Measurements from ENCODE around the gene CMTM3. TPM values are rescaled to one million over a fixed set of nuclear protein-coding genes. Genes with fewer than 3 reads are reported as not detected.
A peak's percentile ranks its signal among the peaks of the same experiment; 100 is the strongest.

Gene CMTM3
- total and polyA plus RNA-seq, 10 donors, result 16.2 to 53.1 (median 39.1) TPM

GRCh38 chr16:66587881-66588600 is 16.5 kb upstream of the CMTM3 start:
- 41 to 57% (median 47%) methylated on average over 7 of the region's 7 CpGs for WGBS, 5 donors
- Histone ChIP-seq H3K9me3 (no peaks in the 10 kb centered on the region), H3K4me1 (peaks cover 0 to 64% (median 45%) of the 10 kb centered on the region in 6 donors), H3K27ac (peak overlapping the region in 5 of 8 donors; percentile 23 to 86 (median 69)), H3K4me3 (peak overlapping the region in 4 of 8 donors; percentile 8 to 29 (median 21)), H3K27me3 (replicated peaks in 1 of 7) (no peaks in the 10 kb centered on the region), H3K36me3 (no peaks in the 10 kb centered on the region)
- TF ChIP-seq POLR2A (IDR thresholded peaks at IDR 0.05), result no peak
- no peak for TF ChIP-seq POLR2AphosphoS5 (IDR thresholded peaks at IDR 0.05)
- TF ChIP-seq, protein P1, sequence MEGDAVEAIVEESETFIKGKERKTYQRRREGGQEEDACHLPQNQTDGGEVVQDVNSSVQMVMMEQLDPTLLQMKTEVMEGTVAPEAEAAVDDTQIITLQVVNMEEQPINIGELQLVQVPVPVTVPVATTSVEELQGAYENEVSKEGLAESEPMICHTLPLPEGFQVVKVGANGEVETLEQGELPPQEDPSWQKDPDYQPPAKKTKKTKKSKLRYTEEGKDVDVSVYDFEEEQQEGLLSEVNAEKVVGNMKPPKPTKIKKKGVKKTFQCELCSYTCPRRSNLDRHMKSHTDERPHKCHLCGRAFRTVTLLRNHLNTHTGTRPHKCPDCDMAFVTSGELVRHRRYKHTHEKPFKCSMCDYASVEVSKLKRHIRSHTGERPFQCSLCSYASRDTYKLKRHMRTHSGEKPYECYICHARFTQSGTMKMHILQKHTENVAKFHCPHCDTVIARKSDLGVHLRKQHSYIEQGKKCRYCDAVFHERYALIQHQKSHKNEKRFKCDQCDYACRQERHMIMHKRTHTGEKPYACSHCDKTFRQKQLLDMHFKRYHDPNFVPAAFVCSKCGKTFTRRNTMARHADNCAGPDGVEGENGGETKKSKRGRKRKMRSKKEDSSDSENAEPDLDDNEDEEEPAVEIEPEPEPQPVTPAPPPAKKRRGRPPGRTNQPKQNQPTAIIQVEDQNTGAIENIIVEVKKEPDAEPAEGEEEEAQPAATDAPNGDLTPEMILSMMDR (IDR thresholded peaks at IDR 0.05 in 8 of 11, conservative IDR thresholded peaks at IDR 0.05 in 3 of 11), result no peak
- DNase-seq, result no peak
- intact Hi-C loops (cut with DNase I; ENCODE audit: low total_unique reads), result no loop called here

- Histone ChIP-seq H3K4me3 (peak overlapping the region in 2 of 8 donors; percentile 5 to 16), H3K27me3 (replicated peaks in 1 of 7) (no peaks in the 10 kb centered on the region), H3K36me3 (no peaks in the 10 kb centered on the region), H3K27ac (peak overlapping the region in 3 of 8 donors; percentile 40 to 86 (median 75)), H3K4me1 (peaks cover 0 to 64% (median 45%) of the 10 kb centered on the region in 6 donors), H3K9me3 (peaks cover 0 to 4% (median 0%) of the 10 kb centered on the region in 8 donors)
- intact Hi-C loops (cut with DNase I; ENCODE audit: low total_unique reads), result no loop called here
- DNase-seq, result peak; percentile 92
- TF ChIP-seq, protein P1 (IDR thresholded peaks at IDR 0.05 in 8 of 11, conservative IDR thresholded peaks at IDR 0.05 in 3 of 11), result peak; percentile 56 to 86 (median 79)
- TF ChIP-seq POLR2A (IDR thresholded peaks at IDR 0.05) (no peak), POLR2AphosphoS5 (IDR thresholded peaks at IDR 0.05) (no peak)
- WGBS, 5 donors, result 74 to 85% (median 78%) methylated on average over 8 of the region's 8 CpGs
Observed at GRCh38 chr16:66588981-66589713, 15.4 kb upstream of the CMTM3 start.

- no peak for DNase-seq
- H3K27me3 ChIP-seq (replicated peaks in 1 of 7), result no peaks in the 10 kb centered on the region
- 13 to 44% (median 39%) methylated on average over 8 of the region's 8 CpGs for WGBS, 5 donors
- H3K4me3 ChIP-seq, result peak overlapping the region in 4 of 8 donors; percentile 7 to 40 (median 18)
- TF ChIP-seq POLR2AphosphoS5 (IDR thresholded peaks at IDR 0.05), result no peak
- TF ChIP-seq, protein P1 (IDR thresholded peaks at IDR 0.05 in 8 of 11, conservative IDR thresholded peaks at IDR 0.05 in 3 of 11), result peak in 2 of 11 experiments; percentile 9 to 20
- no peak for TF ChIP-seq POLR2A (IDR thresholded peaks at IDR 0.05)
- peaks cover 0 to 5% (median 0%) of the 10 kb centered on the region in 8 donors for H3K9me3 ChIP-seq
- intact Hi-C loops (cut with DNase I; ENCODE audit: low total_unique reads), result loop anchor here (10.0 kb wide), 1 partner anchor 116 kb away; no protein-coding TSS in a partner anchor
- H3K27ac ChIP-seq, result peak overlapping the region in 3 of 8 donors; percentile 47 to 86 (median 75)
- H3K36me3 ChIP-seq, result no peaks in the 10 kb centered on the region
- peaks cover 0 to 69% (median 45%) of the 10 kb centered on the region in 6 donors for H3K4me1 ChIP-seq
Observed at GRCh38 chr16:66590322-66590721, 14.2 kb upstream of the CMTM3 start.
